Nephron progenitor cell (in vitro differentiated cells): ENCODE measurements around the gene PAX1.

Experiments used
- DNase-seq: peaks from one replicate; pipeline ENCODE4 v3.0.0; 2021
- H3K27ac Mint-ChIP-seq: 2 replicates; pipeline ENCODE4 v1.8.0; 2021; ENCODE audit warnings: mild to moderate bottlenecking, moderate library complexity, mixed read lengths
- H3K27me3 Mint-ChIP-seq: 2 replicates; pipeline ENCODE4 v1.8.0; 2021; ENCODE audit warnings: mild to moderate bottlenecking, low read depth, mixed read lengths; ENCODE audit not compliant: poor library complexity
- H3K36me3 Mint-ChIP-seq: 2 replicates; pipeline ENCODE4 v1.8.0; 2021; ENCODE audit warnings: low read depth, mixed read lengths
- H3K4me1 Mint-ChIP-seq: 2 replicates; pipeline ENCODE4 v1.8.0; 2021; ENCODE audit warnings: mixed read lengths
- H3K4me3 Mint-ChIP-seq: 2 replicates; pipeline ENCODE4 v1.8.0; 2021; ENCODE audit warnings: mild to moderate bottlenecking, moderate library complexity, mixed read lengths
- H3K9me3 Mint-ChIP-seq: 2 replicates; pipeline ENCODE4 v1.8.0; 2021; ENCODE audit warnings: mild to moderate bottlenecking, moderate library complexity, mixed read lengths
- TF ChIP-seq, protein P1 (sequence below): fragments of 200-600 bp; sonication (generic); IDR thresholded peaks from 2 replicates; pipeline ENCODE4 v1.5.0; 2021; ENCODE audit warnings: antibody characterized with exemption

Gene PAX1

DNA sequence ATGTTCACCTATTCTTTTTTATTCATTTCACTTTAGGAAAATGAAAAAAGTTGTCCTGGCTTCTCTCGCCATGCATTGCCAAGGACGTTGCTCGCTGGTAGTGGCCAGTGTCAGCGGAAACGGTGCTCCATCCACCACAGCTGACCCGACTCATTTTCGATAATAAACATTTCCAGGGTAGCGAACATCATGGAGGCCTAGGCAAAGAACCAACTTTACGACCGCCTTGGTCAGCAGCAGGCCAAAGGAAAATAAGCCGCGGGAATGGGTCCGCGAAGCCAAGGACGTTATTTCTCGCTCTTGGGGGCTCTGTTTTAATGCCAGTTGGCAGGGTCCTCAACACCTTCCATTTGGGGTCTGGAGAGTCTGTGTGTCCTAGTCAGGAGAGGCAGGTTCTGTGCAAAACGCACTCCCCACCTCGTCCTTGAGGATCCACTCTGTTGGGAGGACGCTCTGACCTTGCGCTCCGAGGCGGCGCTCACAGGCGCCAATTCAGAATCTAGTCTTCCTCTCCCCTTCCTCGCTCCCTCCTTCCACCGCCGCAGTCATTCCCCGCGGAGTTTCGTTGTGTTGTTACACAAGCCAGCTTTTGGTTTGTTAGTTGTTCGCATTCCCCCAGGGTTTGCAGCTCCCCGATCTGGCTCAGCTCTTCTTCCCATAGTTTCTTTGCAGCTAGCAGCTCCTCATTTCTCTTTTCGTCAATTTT is 4.1 kb upstream of the PAX1 start:
- TF ChIP-seq, protein P1, sequence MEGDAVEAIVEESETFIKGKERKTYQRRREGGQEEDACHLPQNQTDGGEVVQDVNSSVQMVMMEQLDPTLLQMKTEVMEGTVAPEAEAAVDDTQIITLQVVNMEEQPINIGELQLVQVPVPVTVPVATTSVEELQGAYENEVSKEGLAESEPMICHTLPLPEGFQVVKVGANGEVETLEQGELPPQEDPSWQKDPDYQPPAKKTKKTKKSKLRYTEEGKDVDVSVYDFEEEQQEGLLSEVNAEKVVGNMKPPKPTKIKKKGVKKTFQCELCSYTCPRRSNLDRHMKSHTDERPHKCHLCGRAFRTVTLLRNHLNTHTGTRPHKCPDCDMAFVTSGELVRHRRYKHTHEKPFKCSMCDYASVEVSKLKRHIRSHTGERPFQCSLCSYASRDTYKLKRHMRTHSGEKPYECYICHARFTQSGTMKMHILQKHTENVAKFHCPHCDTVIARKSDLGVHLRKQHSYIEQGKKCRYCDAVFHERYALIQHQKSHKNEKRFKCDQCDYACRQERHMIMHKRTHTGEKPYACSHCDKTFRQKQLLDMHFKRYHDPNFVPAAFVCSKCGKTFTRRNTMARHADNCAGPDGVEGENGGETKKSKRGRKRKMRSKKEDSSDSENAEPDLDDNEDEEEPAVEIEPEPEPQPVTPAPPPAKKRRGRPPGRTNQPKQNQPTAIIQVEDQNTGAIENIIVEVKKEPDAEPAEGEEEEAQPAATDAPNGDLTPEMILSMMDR = no peak
- peak; percentile 25 for DNase-seq
- H3K27ac Mint-ChIP-seq = no peak overlapping the region
- H3K36me3 Mint-ChIP-seq = no peaks in the 10 kb centered on the region
- no peaks in the 10 kb centered on the region for H3K9me3 Mint-ChIP-seq
- peaks cover 99% of the 10 kb centered on the region for H3K27me3 Mint-ChIP-seq
- H3K4me1 Mint-ChIP-seq = peaks cover 22% of the 10 kb centered on the region
- no peak overlapping the region for H3K4me3 Mint-ChIP-seq

DNA sequence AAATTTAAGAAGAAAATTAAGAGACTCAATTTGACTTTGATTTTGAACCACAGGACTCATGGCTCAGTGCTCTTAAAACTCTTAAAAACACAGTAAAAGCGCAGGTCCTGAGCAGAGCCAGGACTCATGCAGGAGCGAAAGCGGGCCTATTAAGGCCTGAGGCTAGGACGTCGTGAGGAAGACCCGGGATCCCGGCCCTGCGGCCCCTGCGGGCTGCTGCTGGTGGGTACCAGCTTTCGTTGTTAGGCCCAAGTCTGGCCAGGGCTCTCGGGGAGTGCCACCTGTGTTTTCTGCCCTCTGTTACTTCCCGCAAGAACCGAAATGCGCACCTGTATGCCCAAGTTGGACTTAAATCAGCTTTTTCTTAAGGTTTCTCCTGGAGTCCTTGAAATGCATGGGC is 3.4 kb upstream of the PAX1 start:
- Mint-ChIP-seq H3K27me3 (peaks cover 99% of the 10 kb centered on the region), H3K9me3 (no peaks in the 10 kb centered on the region), H3K27ac (no peak overlapping the region), H3K36me3 (no peaks in the 10 kb centered on the region), H3K4me3 (no peak overlapping the region), H3K4me1 (peaks cover 24% of the 10 kb centered on the region)
- TF ChIP-seq, protein P1 = no peak
- no peak for DNase-seq

DNA sequence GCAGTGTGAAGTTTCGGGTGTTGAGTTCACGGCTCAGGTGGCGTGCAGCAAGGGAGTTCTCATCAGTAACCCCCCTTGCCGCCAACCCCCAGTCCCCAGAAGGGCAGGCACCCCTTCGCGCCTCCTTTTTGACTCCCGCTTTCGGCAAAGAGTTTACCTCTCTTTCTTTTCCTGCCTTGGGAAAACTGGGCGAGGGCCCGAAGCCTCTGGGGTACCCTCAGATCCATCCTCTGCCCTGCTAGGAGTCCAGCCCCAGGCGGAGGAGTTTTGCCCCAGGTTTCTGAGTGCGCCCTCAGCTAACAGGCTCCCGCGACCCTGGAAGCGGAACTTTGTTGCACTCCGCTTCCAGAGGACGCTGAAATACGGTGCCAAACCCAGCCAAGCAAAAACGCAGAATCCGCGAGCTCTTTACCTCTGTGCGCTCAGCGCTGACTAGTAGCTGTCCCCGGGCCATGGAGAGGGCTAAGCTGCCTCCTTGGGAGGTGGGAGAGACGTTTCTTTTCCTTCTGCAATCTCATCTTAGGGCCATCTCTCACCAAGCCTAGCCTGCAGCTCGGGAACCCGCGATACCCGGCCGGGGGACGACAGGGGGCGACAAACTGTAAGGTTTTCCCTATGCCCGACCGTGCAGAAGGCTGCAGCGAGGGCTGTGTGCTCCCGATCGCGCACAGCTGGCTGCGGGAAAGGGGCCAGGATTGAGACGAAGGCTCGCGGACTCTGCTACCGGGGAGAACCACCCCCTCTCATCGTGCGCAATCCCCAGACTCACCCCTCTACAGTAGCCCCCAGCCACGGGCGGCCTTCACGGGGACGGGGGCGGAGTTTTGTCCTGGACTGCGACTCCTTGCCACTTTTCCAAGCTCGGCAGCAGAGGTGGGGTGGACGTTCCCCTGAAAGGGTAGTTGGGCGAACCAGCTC is 2.7 kb upstream of the PAX1 start:
- DNase-seq = peak; percentile 96
- Mint-ChIP-seq H3K4me3 (peak overlapping the region; percentile 70), H3K27me3 (peaks cover 99% of the 10 kb centered on the region), H3K4me1 (peaks cover 24% of the 10 kb centered on the region), H3K9me3 (no peaks in the 10 kb centered on the region), H3K36me3 (no peaks in the 10 kb centered on the region), H3K27ac (no peak overlapping the region)
- TF ChIP-seq, protein P1 = peak; percentile 79

DNA sequence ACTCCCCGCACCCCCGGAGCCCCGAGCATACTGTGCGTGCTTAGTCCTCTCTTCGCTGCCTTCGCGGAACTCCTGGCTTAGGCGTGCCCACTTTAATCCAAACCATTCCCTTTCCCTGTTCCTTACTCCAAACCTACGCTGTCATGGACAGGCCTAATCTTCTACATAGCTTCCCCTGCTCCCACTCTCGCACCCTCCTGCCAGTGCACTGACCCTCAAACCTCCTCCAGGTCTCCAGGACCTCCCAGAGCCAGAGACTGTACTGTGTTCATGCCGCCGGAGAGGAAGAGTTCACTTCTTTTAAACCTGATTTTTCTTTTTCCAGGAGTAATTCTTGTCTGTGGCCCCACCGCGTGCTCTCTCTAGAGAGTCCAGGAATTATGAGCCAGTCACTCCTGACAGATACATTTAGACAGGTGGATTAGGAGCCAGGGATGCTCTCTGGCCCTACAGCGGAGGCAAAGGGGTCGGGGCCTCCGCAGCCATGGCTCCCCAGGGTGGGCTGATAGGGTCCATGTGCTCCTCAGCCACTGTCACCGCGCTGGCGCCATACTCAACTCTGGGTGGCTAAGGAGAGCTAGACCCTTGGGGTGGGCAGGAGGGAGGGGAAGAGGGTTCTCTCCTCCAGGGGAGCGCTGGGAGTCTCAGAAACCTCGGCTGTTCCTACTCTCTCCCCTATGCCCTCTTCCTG is 1.6 kb upstream of the PAX1 start:
- H3K27ac Mint-ChIP-seq = no peak overlapping the region
- peak overlapping the region; percentile 70 for H3K4me3 Mint-ChIP-seq

More for the DNA sequence above, 1.6 kb upstream of the PAX1 start:
- Mint-ChIP-seq H3K9me3 (no peaks in the 10 kb centered on the region), H3K36me3 (no peaks in the 10 kb centered on the region), H3K4me1 (peaks cover 24% of the 10 kb centered on the region), H3K27me3 (peaks cover 99% of the 10 kb centered on the region)
- TF ChIP-seq, protein P1 = no peak
- no peak for DNase-seq
